Spleen (tissue), 11 donors: ENCODE results near the gene MPPE1. TPM values are rescaled to one million over a fixed set of nuclear protein-coding genes. Genes with fewer than 3 reads are reported as not detected.

Experiments
- DNase-seq: peaks from one replicate; pipeline ENCODE4 v3.0.0-alpha.2; 2020
- H3K27ac ChIP-seq, 8 donors: fragments of 200-600 bp; sonication (generic) in 7 of 8; 1 replicate in 4 of 8; 2 replicates in 4 of 8; pipeline versions ENCODE4 v1.5.0 to v1.8.0; 2016 to 2021; ENCODE audit warnings: inconsistent platforms in 4 of 8, mild to moderate bottlenecking in 4 of 8, moderate library complexity in 1 of 8
- H3K27me3 ChIP-seq, 7 donors: fragments of 200-600 bp; sonication (generic) in 6 of 7; replicated peaks in 1 of 7; 1 replicate in 4 of 7; 2 replicates in 3 of 7; pipeline versions ENCODE4 v1.5.0 to v1.8.0; 2016 to 2021; ENCODE audit warnings: inconsistent platforms in 3 of 7, mild to moderate bottlenecking in 1 of 7
- H3K36me3 ChIP-seq, 6 donors: fragments of 200-600 bp; sonication (generic) in 5 of 6; 1 replicate in 4 of 6; 2 replicates in 2 of 6; pipeline versions ENCODE4 v1.5.0 to v1.8.0; 2016 to 2021; ENCODE audit warnings: inconsistent platforms in 2 of 6
- H3K4me1 ChIP-seq, 6 donors: fragments of 200-600 bp; sonication (generic) in 5 of 6; 1 replicate in 3 of 6; 2 replicates in 3 of 6; pipeline versions ENCODE4 v1.5.0 to v1.8.0; 2016 to 2021; ENCODE audit warnings: inconsistent platforms in 3 of 6
- H3K4me3 ChIP-seq, 8 donors: fragments of 200-600 bp; sonication (generic) in 7 of 8; 1 replicate in 4 of 8; 2 replicates in 4 of 8; pipeline versions ENCODE4 v1.5.0 to v1.8.0; 2016 to 2021; ENCODE audit warnings: inconsistent platforms in 4 of 8, mild to moderate bottlenecking in 4 of 8, moderate library complexity in 2 of 8
- H3K9me3 ChIP-seq, 8 donors: fragments of 200-600 bp; sonication (generic) in 7 of 8; 1 replicate in 4 of 8; 2 replicates in 4 of 8; pipeline versions ENCODE4 v1.5.0 to v1.8.0; 2016 to 2021; ENCODE audit warnings: inconsistent platforms in 4 of 8
- CTCF ChIP-seq, 11 experiments: fragments of 200-600 bp in 7 of 11; fragments of 450-650 bp in 4 of 11; sonication (generic) in 4 of 11; IDR thresholded peaks in 8 of 11; conservative IDR thresholded peaks in 3 of 11; 1 replicate in 7 of 11; 2 replicates in 4 of 11; pipeline versions ENCODE4 v1.4.0 to v1.8.0; 2016 to 2021; ENCODE audit warnings: antibody characterized with exemption in 11 of 11, inconsistent platforms in 4 of 11, mild to moderate bottlenecking in 1 of 11
- POLR2A ChIP-seq, 3 donors: fragments of 450-650 bp; IDR thresholded peaks; one replicate each; pipeline ENCODE4 v1.5.1; 2017; ENCODE audit warnings: antibody characterized with exemption in 3 of 3, mild to moderate bottlenecking in 1 of 3
- POLR2AphosphoS5 ChIP-seq, 3 donors: sonication (generic); formaldehyde crosslinking; IDR thresholded peaks; one replicate each; pipeline ENCODE4 v1.5.1; 2017; ENCODE audit warnings: antibody characterized with exemption in 3 of 3
- WGBS, 5 donors: extraction: QIAGEN DNeasy Blood & Tissue Kit in 3 of 5; methylation state at CpG; one replicate each; pipeline versions ENCODE4 v1.1.5 to v1.1.7; 2013 to 2018; 5-methylcytosine and 5-hydroxymethylcytosine counted together
- intact Hi-C: fragments of 100-400 bp; cut with DNase I; formaldehyde crosslinking; loops from one replicate; pipeline ENCODE4 v1.15.0; 2023; ENCODE audit warnings: low total_unique reads
- polyA plus RNA-seq, 3 donors: library from polyadenylated mRNA; stranded (reverse); fragments of 200-250 nt; gene quantifications; one replicate each; pipeline ENCODE4 v1.2.1, GENCODE V29; 2013
- total RNA-seq, 7 donors: library from RNA; depleted of rRNA in 3 of 7; stranded (reverse); fragments of >200 nt in 3 of 7; fragmentation: NEBNext Ultra II Directional in 4 of 7; extraction: Animal tissue kit (Norgen Biotek cat#: 25700) in 4 of 7; gene quantifications; one replicate each; pipeline versions ENCODE4 v1.1.0 to v1.2.1, GENCODE V29; 2016 to 2021
- donor health status: healthy with polysubstance abuse.
- donor health status: DM: no; HTN: no; CAD: no; lungs with moderate emphysema.
- donor health status: DM: no; HTN: no; CAD: no.
- donor health status: Bipolar disorder and iron deficiency.
- donor health status: healthy.
- donor health status: DM: no; HTN: no; CAD: no.
- donor health status: DM: yes; HTN: yes; CAD: no.

The MPPE1 gene
- total and polyA plus RNA-seq, 10 donors, result 29.7 to 89.9 (median 49.6) TPM

DNA sequence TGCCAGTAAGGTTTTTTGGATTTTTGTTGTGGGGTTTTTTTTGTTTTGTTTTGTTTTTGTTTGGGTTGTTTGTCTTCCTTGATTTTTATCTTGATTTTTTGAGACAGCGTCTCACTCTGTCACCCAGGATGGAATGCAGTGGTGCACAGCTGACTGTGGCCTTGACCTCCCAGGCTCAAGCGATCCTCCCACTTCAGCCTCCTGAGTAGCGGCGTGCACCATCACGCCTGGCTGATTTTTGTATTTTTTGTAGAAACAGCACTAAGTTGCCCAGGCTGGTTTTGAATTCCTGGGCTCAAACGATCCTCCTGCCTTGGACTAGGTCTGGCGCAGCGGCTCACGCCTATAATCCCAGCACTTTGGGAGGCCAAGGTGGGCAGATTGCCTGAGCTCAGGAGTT, 16.4 kb downstream of the MPPE1 start:
- 93 to 99% (median 97%) methylated on average over 9 of the region's 9 CpGs for whole genome bisulfite sequencing, 5 donors
- TF ChIP-seq CTCF (IDR thresholded peaks at IDR 0.05 in 8 of 11, conservative IDR thresholded peaks at IDR 0.05 in 3 of 11) (no peak), POLR2A (IDR thresholded peaks at IDR 0.05) (no peak), POLR2AphosphoS5 (IDR thresholded peaks at IDR 0.05) (no peak)
- Histone ChIP-seq H3K4me3 (no peak overlapping the region), H3K36me3 (peaks cover 0 to 100% (median 56%) of the 10 kb centered on the region in 6 donors), H3K27ac (no peak overlapping the region), H3K27me3 (no peaks in the 10 kb centered on the region), H3K4me1 (peaks cover 0 to 32% (median 9%) of the 10 kb centered on the region in 6 donors), H3K9me3 (no peaks in the 10 kb centered on the region)
- no peak for DNase-seq
- intact Hi-C loops, result no loop called here

GRCh38 chr18:11889284-11889683, 18.8 kb downstream of the MPPE1 start:
- no peak for DNase-seq
- intact Hi-C loops, result no loop called here
- H3K27me3 ChIP-seq, result no peaks in the 10 kb centered on the region

GRCh38 chr18:11888726-11889125, 19.4 kb downstream of the MPPE1 start:
- TF ChIP-seq POLR2A (IDR thresholded peaks at IDR 0.05) (no peak), POLR2AphosphoS5 (IDR thresholded peaks at IDR 0.05) (no peak), CTCF (IDR thresholded peaks at IDR 0.05 in 8 of 11, conservative IDR thresholded peaks at IDR 0.05 in 3 of 11) (no peak)
- Histone ChIP-seq H3K9me3 (no peaks in the 10 kb centered on the region), H3K4me3 (no peak overlapping the region), H3K27me3 (no peaks in the 10 kb centered on the region), H3K4me1 (peaks cover 0 to 43% (median 15%) of the 10 kb centered on the region in 6 donors), H3K27ac (no peak overlapping the region), H3K36me3 (peaks cover 0 to 100% (median 65%) of the 10 kb centered on the region in 6 donors)
- WGBS, 5 donors, result 91 to 100% (median 97%) methylated on average over 2 of the region's 2 CpGs
- intact Hi-C loops, result no loop called here
- no peak for DNase-seq

More at GRCh38 chr18:11889284-11889683, 18.8 kb downstream of the MPPE1 start:
- Histone ChIP-seq H3K36me3 (peaks cover 0 to 100% (median 65%) of the 10 kb centered on the region in 6 donors), H3K9me3 (no peaks in the 10 kb centered on the region), H3K27ac (no peak overlapping the region), H3K4me3 (no peak overlapping the region), H3K4me1 (peaks cover 0 to 43% (median 14%) of the 10 kb centered on the region in 6 donors)
- TF ChIP-seq CTCF (IDR thresholded peaks at IDR 0.05 in 8 of 11, conservative IDR thresholded peaks at IDR 0.05 in 3 of 11) (no peak), POLR2AphosphoS5 (IDR thresholded peaks at IDR 0.05) (no peak), POLR2A (IDR thresholded peaks at IDR 0.05) (no peak)
- WGBS, 5 donors, result 96 to 99% (median 97%) methylated on average over 5 of the region's 5 CpGs

GRCh38 chr18:11887328-11888128, 20.6 kb downstream of the MPPE1 start:
- H3K4me3 ChIP-seq, result no peak overlapping the region
- 87 to 93% (median 89%) methylated on average over 8 of the region's 8 CpGs for WGBS, 5 donors
- TF ChIP-seq CTCF (IDR thresholded peaks at IDR 0.05 in 8 of 11, conservative IDR thresholded peaks at IDR 0.05 in 3 of 11) (no peak), POLR2AphosphoS5 (IDR thresholded peaks at IDR 0.05) (no peak), POLR2A (IDR thresholded peaks at IDR 0.05) (no peak)
- H3K9me3 ChIP-seq, result no peaks in the 10 kb centered on the region
- H3K27me3 ChIP-seq, result no peaks in the 10 kb centered on the region
- no peak for DNase-seq
- intact Hi-C loops, result no loop called here
- H3K27ac ChIP-seq, result no peak overlapping the region
- H3K36me3 ChIP-seq, result peaks cover 0 to 90% (median 60%) of the 10 kb centered on the region in 6 donors
- peaks cover 0 to 43% (median 19%) of the 10 kb centered on the region in 6 donors for H3K4me1 ChIP-seq
